OCI-LY1 (cell line): ENCODE data around the gene ITGB3BP.

Experiments
- H2AFZ ChIP-seq: fragments of 200-600 bp; sonication (generic), shearing (Covaris generic); 2 replicates; pipeline ENCODE4 v1.6.0; 2014; ENCODE audit warnings: antibody characterized with exemption, mild to moderate bottlenecking, low read length
- H3F3A ChIP-seq: fragments of 200-600 bp; sonication (generic), shearing (Covaris generic); 2 replicates; pipeline ENCODE4 v1.6.0; 2014; ENCODE audit warnings: mild to moderate bottlenecking, antibody characterized with exemption, low read length, moderate library complexity; ENCODE audit not compliant: insufficient read depth
- H3K27ac ChIP-seq: fragments of 200-600 bp; sonication (generic); 2 replicates; pipeline ENCODE4 v1.5.1; 2014; ENCODE audit warnings: low read length, mixed run types, mild to moderate bottlenecking, low read depth; ENCODE audit not compliant: poor library complexity, severe bottlenecking
- H3K27me3 ChIP-seq: fragments of 200-600 bp; sonication (generic); 2 replicates; pipeline ENCODE4 v1.6.0; 2014; ENCODE audit warnings: antibody characterized with exemption, mild to moderate bottlenecking, low read length, moderate library complexity; ENCODE audit not compliant: insufficient read depth
- H3K36me3 ChIP-seq: fragments of 200-600 bp; sonication (generic); 2 replicates; pipeline ENCODE4 v1.6.1; 2014; ENCODE audit warnings: mild to moderate bottlenecking, antibody characterized with exemption, low read length, moderate library complexity, mixed read lengths; ENCODE audit not compliant: insufficient read depth
- H3K4me1 ChIP-seq: fragments of 200-600 bp; sonication (generic); 2 replicates; pipeline ENCODE4 v1.5.1; 2014; ENCODE audit warnings: mild to moderate bottlenecking, low read length, moderate library complexity; ENCODE audit not compliant: insufficient read depth, severe bottlenecking
- H3K4me2 ChIP-seq: fragments of 200-600 bp; sonication (generic), shearing (Covaris generic); 2 replicates; pipeline ENCODE4 v1.6.1; 2014; ENCODE audit warnings: low read length
- H3K4me3 ChIP-seq: fragments of 200-600 bp; sonication (generic); 2 replicates; pipeline ENCODE4 v1.5.1; 2014; ENCODE audit warnings: low read length, low read depth, mild to moderate bottlenecking, mixed read lengths; ENCODE audit not compliant: poor library complexity, severe bottlenecking
- H3K79me2 ChIP-seq: fragments of 200-600 bp; shearing (Covaris generic); 2 replicates; pipeline ENCODE4 v1.6.1; 2016; ENCODE audit warnings: mixed run types, low read length, mixed read lengths; ENCODE audit not compliant: insufficient read depth
- H3K9ac ChIP-seq: fragments of 200-600 bp; sonication (generic), shearing (Covaris generic); 2 replicates; pipeline ENCODE4 v1.6.1; 2014; ENCODE audit warnings: mild to moderate bottlenecking, low read length, mixed read lengths
- H3K9me2 ChIP-seq: fragments of 200-600 bp; sonication (generic), shearing (Covaris generic); 2 replicates; pipeline ENCODE4 v1.6.1; 2014; ENCODE audit warnings: low read depth, mild to moderate bottlenecking, low read length, mixed read lengths
- H3K9me3 ChIP-seq: fragments of 200-600 bp; shearing (Covaris generic); 2 replicates; pipeline ENCODE4 v1.6.1; 2014; ENCODE audit warnings: low read length, mixed read lengths
- H4K20me1 ChIP-seq: fragments of 200-600 bp; sonication (generic), shearing (Covaris generic); 2 replicates; pipeline ENCODE4 v1.6.0; 2016; ENCODE audit warnings: mild to moderate bottlenecking, low read length; ENCODE audit not compliant: insufficient read depth
- EZH2 ChIP-seq: fragments of 200-600 bp; sonication (generic), shearing (Covaris generic); IDR thresholded peaks from 2 replicates; pipeline ENCODE4 v1.8.0; 2017; ENCODE audit warnings: borderline replicate concordance, mixed run types, mild to moderate bottlenecking, antibody characterized with exemption, low read length, moderate library complexity, mixed read lengths
- TF ChIP-seq, protein P1 (sequence below): fragments of 200-600 bp; sonication (generic), shearing (Covaris generic); IDR thresholded peaks from 2 replicates; pipeline ENCODE4 v1.5.1; 2017; ENCODE audit warnings: mild to moderate bottlenecking, antibody characterized with exemption, low read length, moderate library complexity, mixed read lengths

The ITGB3BP gene

DNA sequence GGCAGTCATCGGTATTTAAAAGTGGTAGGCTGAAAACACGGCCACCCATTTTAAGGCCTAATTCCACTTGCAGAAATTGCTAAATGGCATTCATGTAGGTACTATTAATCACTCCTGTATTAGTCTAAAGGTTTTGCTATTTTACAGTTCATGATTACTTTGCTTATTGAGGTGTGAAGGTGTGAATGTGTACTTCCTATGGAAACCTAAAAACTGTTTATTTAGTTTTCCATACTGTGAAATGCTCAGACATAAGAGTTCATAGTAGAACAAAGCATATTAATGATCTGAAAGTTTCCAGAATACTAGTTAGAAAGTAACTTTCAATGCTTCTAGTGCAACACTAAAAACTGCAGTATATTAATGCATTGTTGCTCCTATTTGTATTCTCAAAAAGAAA, 69.8 kb downstream of the ITGB3BP start:
- no peak overlapping the region for H2AFZ ChIP-seq
- no peaks in the 10 kb centered on the region for H3K9me3 ChIP-seq
- H3K27me3 ChIP-seq = no peaks in the 10 kb centered on the region
- no peaks in the 10 kb centered on the region for H3K9me2 ChIP-seq
- no peak for TF ChIP-seq EZH2
- TF ChIP-seq, protein P1, sequence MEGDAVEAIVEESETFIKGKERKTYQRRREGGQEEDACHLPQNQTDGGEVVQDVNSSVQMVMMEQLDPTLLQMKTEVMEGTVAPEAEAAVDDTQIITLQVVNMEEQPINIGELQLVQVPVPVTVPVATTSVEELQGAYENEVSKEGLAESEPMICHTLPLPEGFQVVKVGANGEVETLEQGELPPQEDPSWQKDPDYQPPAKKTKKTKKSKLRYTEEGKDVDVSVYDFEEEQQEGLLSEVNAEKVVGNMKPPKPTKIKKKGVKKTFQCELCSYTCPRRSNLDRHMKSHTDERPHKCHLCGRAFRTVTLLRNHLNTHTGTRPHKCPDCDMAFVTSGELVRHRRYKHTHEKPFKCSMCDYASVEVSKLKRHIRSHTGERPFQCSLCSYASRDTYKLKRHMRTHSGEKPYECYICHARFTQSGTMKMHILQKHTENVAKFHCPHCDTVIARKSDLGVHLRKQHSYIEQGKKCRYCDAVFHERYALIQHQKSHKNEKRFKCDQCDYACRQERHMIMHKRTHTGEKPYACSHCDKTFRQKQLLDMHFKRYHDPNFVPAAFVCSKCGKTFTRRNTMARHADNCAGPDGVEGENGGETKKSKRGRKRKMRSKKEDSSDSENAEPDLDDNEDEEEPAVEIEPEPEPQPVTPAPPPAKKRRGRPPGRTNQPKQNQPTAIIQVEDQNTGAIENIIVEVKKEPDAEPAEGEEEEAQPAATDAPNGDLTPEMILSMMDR = no peak
- H4K20me1 ChIP-seq = no peaks in the 10 kb centered on the region
- no peak overlapping the region for H3K4me2 ChIP-seq
- no peaks in the 10 kb centered on the region for H3F3A ChIP-seq
- H3K4me3 ChIP-seq = no peak overlapping the region
- H3K36me3 ChIP-seq = peaks cover 4% of the 10 kb centered on the region; the same call in 1 of the 2 replicates
- no peak overlapping the region for H3K27ac ChIP-seq
- H3K4me1 ChIP-seq = no peaks in the 10 kb centered on the region
- no peaks in the 10 kb centered on the region for H3K79me2 ChIP-seq
- no peak overlapping the region for H3K9ac ChIP-seq

- Histone ChIP-seq H3K9ac (no peak overlapping the region), H3K4me2 (no peak overlapping the region), H3F3A (no peaks in the 10 kb centered on the region), H3K9me2 (no peaks in the 10 kb centered on the region), H3K4me3 (no peak overlapping the region), H3K36me3 (peaks cover 4% of the 10 kb centered on the region; the same call in 1 of the 2 replicates), H3K27me3 (no peaks in the 10 kb centered on the region), H3K4me1 (no peaks in the 10 kb centered on the region), H2AFZ (no peak overlapping the region), H3K79me2 (no peaks in the 10 kb centered on the region), H3K27ac (no peak overlapping the region), H3K9me3 (no peaks in the 10 kb centered on the region), H4K20me1 (no peaks in the 10 kb centered on the region)
- TF ChIP-seq EZH2 = no peak
These were observed 72.6 kb downstream of the ITGB3BP start for GRCh38 chr1:63450416-63450815.

- TF ChIP-seq EZH2 = no peak
- TF ChIP-seq, protein P1 = no peak
- Histone ChIP-seq H3K27ac (no peak overlapping the region), H3K9me3 (no peaks in the 10 kb centered on the region), H4K20me1 (no peaks in the 10 kb centered on the region), H2AFZ (no peak overlapping the region), H3K4me3 (no peak overlapping the region), H3K4me2 (no peak overlapping the region), H3K36me3 (peaks cover 4% of the 10 kb centered on the region; the same call in 1 of the 2 replicates), H3K27me3 (no peaks in the 10 kb centered on the region), H3K79me2 (no peaks in the 10 kb centered on the region), H3K9ac (no peak overlapping the region), H3K4me1 (no peaks in the 10 kb centered on the region), H3F3A (no peaks in the 10 kb centered on the region), H3K9me2 (no peaks in the 10 kb centered on the region)
These were observed 74.2 kb downstream of the ITGB3BP start for GRCh38 chr1:63448731-63449246.

DNA sequence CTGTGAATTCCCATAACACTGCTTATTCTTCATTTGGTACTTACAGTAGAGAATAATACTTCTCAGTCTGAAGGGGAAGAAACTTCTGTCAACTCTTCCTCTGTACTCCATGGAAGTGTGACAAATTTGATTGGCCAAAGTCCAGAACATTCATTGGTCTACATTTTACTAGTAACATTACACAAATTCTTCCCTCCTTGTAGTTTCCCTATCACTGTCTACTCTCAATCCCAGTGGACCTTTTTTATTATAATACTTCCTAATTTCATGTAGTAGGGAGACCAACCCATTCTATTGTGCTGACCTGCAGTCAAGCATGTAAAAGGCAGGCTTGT, 80.9 kb downstream of the ITGB3BP start:
- TF ChIP-seq, protein P1 = no peak
- TF ChIP-seq EZH2 = no peak
- no peaks in the 10 kb centered on the region for H3K79me2 ChIP-seq
- H3K4me2 ChIP-seq = no peak overlapping the region
- no peaks in the 10 kb centered on the region; the same call in 1 of the 2 replicates for H3K36me3 ChIP-seq
- H4K20me1 ChIP-seq = no peaks in the 10 kb centered on the region
- H3K9ac ChIP-seq = no peak overlapping the region
- H3K27me3 ChIP-seq = no peaks in the 10 kb centered on the region
- peaks cover 12% of the 10 kb centered on the region for H3K4me1 ChIP-seq
- no peak overlapping the region for H2AFZ ChIP-seq
- peak overlapping the region; percentile 4 for H3K27ac ChIP-seq
- no peaks in the 10 kb centered on the region for H3F3A ChIP-seq
- H3K9me3 ChIP-seq = no peaks in the 10 kb centered on the region
- no peak overlapping the region for H3K4me3 ChIP-seq
- H3K9me2 ChIP-seq = no peaks in the 10 kb centered on the region
